HG02943 (cell line): ENCODE measurements around the gene ZNF780A.
"Not testable (repeated sequence)": the region's sequence is repeated elsewhere in the genome, so short reads cannot be mapped to it uniquely, and the experiment has no call there.

Source experiments
- ATAC-seq: cut with Tn5 transposase; IDR thresholded peaks from one replicate; pipeline ENCODE4 v1.9.1; 2021; ENCODE audit warnings: mild to moderate bottlenecking, low read depth, moderate library complexity; ENCODE audit not compliant: unreplicated experiment

ZNF780A gene

GRCh38 chr19:40090241-40091204, at the start of gene ZNF780A:
Gene ZNF780A, minus strand, starts transcription at chr19:40090943. Its CDS starts 6,190 bp downstream, at chr19:40084753.
- ATAC-seq = peak; percentile 73

DNA sequence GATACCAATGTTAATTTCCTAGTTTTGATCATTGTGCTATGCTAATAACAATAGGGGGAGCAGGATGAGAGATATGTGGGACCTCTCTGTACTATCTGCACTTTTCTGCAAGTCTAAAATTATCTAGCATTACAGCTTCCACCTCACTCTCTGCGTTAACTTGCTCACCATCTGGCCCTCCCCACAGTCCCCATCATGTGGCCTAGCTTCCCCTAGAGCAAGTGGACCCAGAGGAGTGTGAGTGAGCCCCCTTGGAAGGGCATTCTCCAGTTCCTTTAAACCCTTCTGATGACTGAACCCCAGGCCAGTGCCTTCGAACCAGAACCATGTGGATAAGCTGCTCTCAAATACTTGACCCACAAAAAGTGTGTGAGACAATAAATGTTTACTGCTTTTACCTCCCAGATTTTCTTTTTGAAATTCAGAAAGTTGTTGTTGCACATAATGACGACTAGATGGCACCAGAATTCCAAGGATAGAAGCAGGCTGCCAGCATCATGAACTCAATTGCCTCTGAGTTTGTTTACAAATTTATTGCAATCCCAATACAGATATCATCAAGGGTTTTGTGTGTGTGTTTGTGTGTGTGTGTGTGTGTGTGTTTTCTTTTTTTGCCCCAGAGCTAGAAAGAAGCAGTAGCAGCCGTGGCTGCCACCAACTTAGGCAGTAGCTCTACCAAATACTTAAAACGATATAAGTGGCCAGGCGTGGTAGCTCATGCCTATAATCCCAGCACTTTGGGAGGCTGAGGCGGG, 49.0 kb upstream of the ZNF780A start:
- ATAC-seq = no peak

- ATAC-seq = no peak
These were observed 46.1 kb upstream of the ZNF780A start for GRCh38 chr19:40136818-40137217.

DNA sequence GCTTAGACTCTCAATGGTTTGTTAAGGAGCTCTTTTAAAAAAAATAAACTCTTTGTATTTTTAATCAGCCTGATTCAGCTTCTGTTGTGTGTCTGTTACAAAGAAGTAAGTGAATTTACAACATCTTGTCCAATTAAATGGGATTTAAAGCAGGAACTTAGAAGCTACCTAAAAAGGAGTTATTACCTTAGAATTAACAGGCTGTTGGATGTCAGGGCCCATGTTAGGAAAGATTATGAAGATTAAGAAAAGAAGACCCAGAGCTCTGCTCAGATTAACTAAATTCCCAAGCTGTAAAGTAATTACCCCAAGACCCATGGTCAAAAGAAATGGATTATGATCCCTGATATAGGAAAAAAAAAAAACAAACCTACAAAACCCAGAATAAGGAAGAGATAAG, 44.1 kb upstream of the ZNF780A start:
- no peak for ATAC-seq

GRCh38 chr19:40133491-40133890, 42.7 kb upstream of the ZNF780A start:
- no peak for ATAC-seq

DNA sequence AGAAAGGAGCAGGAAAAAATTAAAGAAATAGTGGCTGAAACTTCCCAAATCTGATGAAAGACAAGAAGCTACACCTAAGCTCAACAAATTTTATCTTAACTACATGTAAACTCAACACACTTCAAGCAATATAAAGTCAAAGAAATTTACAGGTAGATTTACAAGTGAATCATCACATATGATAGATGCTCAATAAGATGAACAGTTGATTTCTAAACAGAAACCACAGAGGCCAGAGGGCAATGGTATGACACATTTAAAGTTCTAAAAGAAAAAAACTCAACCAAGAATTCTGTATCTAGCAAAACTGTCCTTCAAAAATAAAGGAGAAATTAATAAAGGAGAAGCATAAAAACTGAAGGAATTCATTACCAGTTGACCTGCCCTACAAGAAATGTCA, 39.3 kb upstream of the ZNF780A start:
- no peak for ATAC-seq

GRCh38 chr19:40129425-40129824, 38.7 kb upstream of the ZNF780A start:
- no peak for ATAC-seq

DNA sequence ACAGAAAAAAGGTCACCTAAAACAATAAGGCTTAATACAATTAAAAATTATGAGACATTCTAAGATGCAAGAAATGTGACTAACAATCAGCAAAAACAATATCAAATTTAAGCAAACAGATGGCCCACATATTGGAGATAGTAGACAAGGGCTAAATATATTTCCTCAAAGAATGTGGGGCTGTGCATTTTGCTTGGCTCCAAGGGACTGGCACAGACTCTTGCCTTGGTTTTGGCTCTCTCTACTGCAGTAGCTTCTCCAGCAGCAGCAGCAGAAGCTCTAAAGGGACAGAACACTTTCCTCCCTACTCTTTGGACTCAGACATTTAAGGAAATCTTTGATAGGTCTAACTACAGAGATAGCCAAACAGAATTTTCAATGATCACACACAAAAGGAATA, 38.2 kb upstream of the ZNF780A start:
- no peak for ATAC-seq

GRCh38 chr19:40119380-40119779, 28.6 kb upstream of the ZNF780A start:
- no peak for ATAC-seq

- ATAC-seq = not testable (repeated sequence)
These were observed 27.9 kb upstream of the ZNF780A start for GRCh38 chr19:40118638-40119037.

GRCh38 chr19:40116075-40116474, 25.3 kb upstream of the ZNF780A start:
- ATAC-seq = no peak

GRCh38 chr19:40114119-40114518, 23.4 kb upstream of the ZNF780A start:
- not testable (repeated sequence) for ATAC-seq

DNA sequence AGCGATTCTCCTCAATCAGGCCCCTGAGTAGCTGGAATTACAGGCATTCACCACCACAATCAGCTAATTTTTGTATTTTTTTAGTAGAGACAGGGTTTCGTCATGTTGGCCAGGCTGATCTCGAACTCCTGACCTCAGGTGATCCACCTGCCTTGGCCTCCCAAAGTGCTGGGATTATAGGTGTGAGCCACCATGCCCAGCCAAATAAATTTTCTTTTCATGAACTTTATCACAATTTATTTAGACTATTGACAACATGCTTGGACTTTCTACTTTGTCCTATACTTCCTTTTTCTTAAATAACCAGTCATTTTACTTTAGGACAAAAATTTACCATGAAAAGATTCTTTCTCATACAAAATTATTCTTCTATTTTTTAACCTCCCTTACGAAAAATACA, 21.5 kb upstream of the ZNF780A start:
- ATAC-seq = not testable (repeated sequence)

DNA sequence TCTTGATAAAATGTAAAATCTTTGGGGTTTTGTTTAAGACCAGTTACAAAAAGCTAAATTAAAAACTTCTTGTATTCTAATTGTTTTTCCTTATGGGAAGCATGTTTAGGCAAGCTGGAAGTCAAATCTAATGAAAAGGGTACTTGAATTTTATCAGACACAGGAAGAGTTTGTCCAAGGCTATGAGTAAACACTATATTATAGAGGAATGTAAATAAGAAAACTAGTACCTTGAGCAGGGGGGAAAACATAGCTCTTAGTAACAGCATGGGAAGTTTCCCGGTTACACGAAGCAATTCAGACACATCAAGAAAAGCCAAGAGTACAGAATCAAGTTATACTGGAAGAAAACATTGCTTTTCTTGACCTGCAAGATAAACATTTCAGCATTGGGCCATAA, 19.8 kb upstream of the ZNF780A start:
- ATAC-seq = no peak

DNA sequence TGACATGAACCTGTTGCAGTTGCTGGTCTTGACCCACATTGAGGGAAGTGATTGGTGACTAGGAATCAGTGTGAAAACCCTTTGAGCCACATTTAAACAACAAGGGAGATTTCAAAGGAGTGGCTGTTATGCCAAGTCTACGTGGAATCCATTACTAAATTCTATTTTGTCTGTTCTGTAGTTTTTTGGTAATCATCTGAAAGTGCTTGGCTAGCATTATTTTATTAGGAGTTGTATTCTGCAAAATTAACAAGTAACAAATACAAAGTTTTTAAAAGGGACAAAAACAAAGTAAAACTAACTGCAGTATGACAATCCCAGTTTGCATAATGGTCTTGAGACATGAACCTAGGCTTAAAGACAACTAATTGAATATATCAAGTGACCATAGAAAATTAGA, 14.0 kb upstream of the ZNF780A start:
- ATAC-seq = no peak

DNA sequence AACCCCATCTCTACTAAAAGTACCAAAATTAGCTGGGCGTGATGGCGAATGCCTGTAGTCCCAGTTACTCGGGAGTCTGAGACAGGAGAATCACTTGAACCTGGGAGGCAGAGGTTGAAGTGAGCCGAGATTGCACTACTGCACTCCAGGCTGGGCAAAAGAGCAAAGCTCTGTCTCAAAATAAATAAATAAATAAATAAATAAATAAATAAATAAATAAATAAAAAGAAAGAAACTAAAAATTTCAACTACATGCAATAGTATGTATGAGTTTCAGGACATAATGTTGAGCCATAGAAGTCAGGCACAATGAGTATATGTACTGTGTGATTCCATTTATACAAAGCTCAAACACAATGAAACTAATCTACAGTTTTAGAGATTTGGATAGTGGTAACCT, 12.9 kb upstream of the ZNF780A start:
- ATAC-seq = no peak

GRCh38 chr19:40101813-40102212, 11.1 kb upstream of the ZNF780A start:
- ATAC-seq = no peak

DNA sequence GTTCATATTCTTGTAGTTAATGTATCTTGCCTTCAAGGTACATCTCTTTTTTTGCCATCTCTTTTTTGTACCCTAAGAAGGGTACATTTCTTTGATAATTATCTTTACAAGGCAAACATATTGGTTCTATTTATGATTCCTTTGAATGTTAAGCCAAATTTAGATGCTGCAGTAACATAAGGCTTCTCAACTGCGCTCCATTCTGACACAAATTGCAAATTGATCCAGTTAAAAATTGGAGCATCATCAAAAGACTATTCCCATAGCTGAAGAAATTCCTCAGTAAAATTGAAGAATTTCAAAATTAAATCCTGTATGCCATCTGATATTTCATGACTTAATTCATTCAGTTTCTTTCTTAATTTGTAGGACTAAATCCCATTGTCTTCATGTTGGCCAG, 2.7 kb upstream of the ZNF780A start:
- ATAC-seq = no peak

GRCh38 chr19:40091205-40092129, 724 bp upstream of the ZNF780A start:
- ATAC-seq = no peak

GRCh38 chr19:40089462-40089861, 1.3 kb downstream of the ZNF780A start:
- ATAC-seq = no peak
